MM.1S (cell line): ENCODE results near the gene GPR22.

Source experiments
- EZH2 ChIP-seq: fragments of 300-600 bp; sonication (generic); optimal IDR thresholded peaks from 2 replicates; pipeline ENCODE3; 2017; ENCODE audit warnings: low read depth, mild to moderate bottlenecking, antibody characterized with exemption, low read length, mixed read lengths
- TF ChIP-seq, protein P1 (sequence below): fragments of 300-600 bp; sonication (generic); IDR thresholded peaks from 2 replicates; pipeline ENCODE4 v1.5.1; 2016; ENCODE audit warnings: antibody characterized with exemption, low read length, mixed read lengths

DNA sequence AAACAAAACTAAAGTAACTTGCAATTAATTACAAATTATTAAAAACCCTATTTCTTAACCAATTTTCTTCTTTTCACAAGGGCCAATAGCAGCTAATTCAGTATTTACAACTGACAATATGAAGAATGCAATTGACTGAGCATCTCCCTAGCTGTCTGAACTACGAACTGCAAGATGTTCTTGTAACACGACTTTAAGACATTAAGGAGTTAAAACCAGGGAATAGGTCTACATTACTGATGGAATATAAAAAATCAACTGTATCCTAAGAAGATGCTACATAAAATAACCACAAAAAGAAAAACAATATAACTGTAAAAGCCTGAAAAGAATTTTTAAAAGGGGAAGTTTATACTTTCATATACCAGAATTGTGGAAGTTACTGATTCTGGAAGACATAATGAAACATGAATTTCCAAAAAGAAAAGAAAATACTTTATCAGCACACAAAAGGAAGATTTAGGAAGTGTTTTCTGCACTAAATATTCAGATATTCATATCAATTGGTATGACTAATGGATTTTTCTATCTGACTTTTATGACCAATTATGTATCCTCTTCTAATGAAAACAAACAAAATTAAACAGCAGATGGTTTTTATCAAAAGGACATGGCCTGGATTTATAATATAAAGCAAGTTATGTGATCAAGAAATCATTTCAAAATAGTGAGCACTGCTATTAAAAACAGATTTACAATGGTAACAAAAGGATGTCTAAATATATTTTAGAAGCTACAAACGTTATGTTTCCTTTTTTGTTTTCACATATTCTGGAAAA is 1.6 kb downstream of the GPR22 start:
- TF ChIP-seq, protein P1, sequence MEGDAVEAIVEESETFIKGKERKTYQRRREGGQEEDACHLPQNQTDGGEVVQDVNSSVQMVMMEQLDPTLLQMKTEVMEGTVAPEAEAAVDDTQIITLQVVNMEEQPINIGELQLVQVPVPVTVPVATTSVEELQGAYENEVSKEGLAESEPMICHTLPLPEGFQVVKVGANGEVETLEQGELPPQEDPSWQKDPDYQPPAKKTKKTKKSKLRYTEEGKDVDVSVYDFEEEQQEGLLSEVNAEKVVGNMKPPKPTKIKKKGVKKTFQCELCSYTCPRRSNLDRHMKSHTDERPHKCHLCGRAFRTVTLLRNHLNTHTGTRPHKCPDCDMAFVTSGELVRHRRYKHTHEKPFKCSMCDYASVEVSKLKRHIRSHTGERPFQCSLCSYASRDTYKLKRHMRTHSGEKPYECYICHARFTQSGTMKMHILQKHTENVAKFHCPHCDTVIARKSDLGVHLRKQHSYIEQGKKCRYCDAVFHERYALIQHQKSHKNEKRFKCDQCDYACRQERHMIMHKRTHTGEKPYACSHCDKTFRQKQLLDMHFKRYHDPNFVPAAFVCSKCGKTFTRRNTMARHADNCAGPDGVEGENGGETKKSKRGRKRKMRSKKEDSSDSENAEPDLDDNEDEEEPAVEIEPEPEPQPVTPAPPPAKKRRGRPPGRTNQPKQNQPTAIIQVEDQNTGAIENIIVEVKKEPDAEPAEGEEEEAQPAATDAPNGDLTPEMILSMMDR = no peak
- TF ChIP-seq EZH2 = no peak
